GM12878 (cell line): ENCODE measurements around the gene KLK8. TPM values are rescaled to one million over a fixed set of nuclear protein-coding genes. Genes with fewer than 3 reads are reported as not detected.

Source experiments
- ATAC-seq: fragments of 200-7000 bp; cut with Tn5 transposase; 3 replicates; pipeline ENCODE4 v1.9.1; 2020; ENCODE audit warnings: mild to moderate bottlenecking, moderate library complexity
- BruUV-seq: library from RNA; stranded (reverse); fragments of 400-500 nt; replicated peaks from 2 replicates; lab custom pipeline; 2021; lab: Mats Ljungman, UMichigan
- CTCF ChIA-PET: fragments of 300-600 bp; sonication (Branson Sonifier 250); formaldehyde crosslinking; extraction: SDS; loops from one replicate; lab custom pipeline; 2021; ENCODE audit warnings: inconsistent platforms; lab: Yijun Ruan, JAX
- POLR2A ChIA-PET: fragments of 350-600 bp; formaldehyde crosslinking; extraction: SDS; loops from one replicate; lab custom pipeline; 2021; ENCODE audit warnings: inconsistent platforms; lab: Charles Lee
- RAD21 ChIA-PET: fragments of 300-600 bp; sonication (Branson Sonifier 250); formaldehyde crosslinking; loops from one replicate; lab custom pipeline; 2023; ENCODE audit warnings: antibody characterized with exemption; ENCODE audit not compliant: unreplicated experiment; lab: Charles Lee
- SMC1A ChIA-PET: fragments of 300-600 bp; sonication (Branson Sonifier 250); formaldehyde crosslinking; loops from one replicate; lab custom pipeline; 2023; ENCODE audit not compliant: unreplicated experiment, uncharacterized antibody; lab: Charles Lee
- DNase-seq: peaks from one replicate; pipeline ENCODE4 v3.0.0-alpha.2; 2011; ENCODE audit warnings: low read depth, low spot score
- FAIRE-seq: peaks from 3 replicates; lab custom pipeline; 2011; peaks lifted over from hg19 to GRCh38; lab: Jason Lieb, UNC
- H2AFZ ChIP-seq: 2 replicates; pipeline ENCODE4 v1.6.0; 2011; ENCODE audit warnings: low read depth, low read length, control low read depth; ENCODE audit not compliant: control insufficient read depth
- H3K27ac ChIP-seq: 2 replicates; pipeline ENCODE4 v1.5.1; 2011; ENCODE audit warnings: control low read depth; ENCODE audit not compliant: control insufficient read depth, insufficient read depth
- H3K27me3 ChIP-seq, 2 experiments: replicated peaks in 1 of 2; 2 replicates each; pipeline versions ENCODE4 v1.6.0 to v1.6.1; 2011; ENCODE audit warnings: low read length in 1 of 2; ENCODE audit not compliant: control insufficient read depth in 2 of 2, insufficient read depth in 2 of 2
- H3K36me3 ChIP-seq, 2 experiments: 2 replicates each; pipeline ENCODE4 v1.5.1; 2011; ENCODE audit warnings: low read length in 1 of 2; ENCODE audit not compliant: control insufficient read depth in 2 of 2, insufficient read depth in 2 of 2
- H3K4me1 ChIP-seq: 2 replicates; pipeline ENCODE4 v1.6.1; 2011; ENCODE audit warnings: mild to moderate bottlenecking, low read length, moderate library complexity, mixed read lengths; ENCODE audit not compliant: control insufficient read depth, insufficient read depth
- H3K4me2 ChIP-seq: 2 replicates; pipeline ENCODE4 v1.6.0; 2011; ENCODE audit warnings: control low read depth; ENCODE audit not compliant: control insufficient read depth, insufficient read depth
- H3K4me3 ChIP-seq: fragments of 200-600 bp; sonication (generic); 2 replicates; pipeline ENCODE4 v1.5.1; 2016
- H3K79me2 ChIP-seq: 2 replicates; pipeline ENCODE4 v1.6.0; 2011; ENCODE audit warnings: low read length; ENCODE audit not compliant: control insufficient read depth, insufficient read depth
- H3K9ac ChIP-seq: 2 replicates; pipeline ENCODE4 v1.8.0; 2011; ENCODE audit warnings: low read length, control low read depth, mixed read lengths; ENCODE audit not compliant: control insufficient read depth, insufficient read depth
- H3K9me3 ChIP-seq: replicated peaks from 3 replicates; pipeline ENCODE4 v1.5.1; 2011; ENCODE audit warnings: mild to moderate bottlenecking, low read length; ENCODE audit not compliant: control insufficient read depth, insufficient read depth
- H4K20me1 ChIP-seq: 2 replicates; pipeline ENCODE4 v1.6.0; 2011; ENCODE audit not compliant: control insufficient read depth, insufficient read depth
- CREM ChIP-seq: IDR thresholded peaks from 2 replicates; pipeline ENCODE4 v1.6.1; 2014; ENCODE audit warnings: antibody characterized with exemption, low read depth
- EP300 ChIP-seq, 2 experiments: fragments of 150-350 bp in 1 of 2; IDR thresholded peaks; 2 replicates each; pipeline ENCODE4 v1.6.1; 2011 to 2012; ENCODE audit warnings: low read depth in 2 of 2, low read length in 2 of 2, borderline replicate concordance in 1 of 2, improper control_type of control experiment in 1 of 2, inconsistent platforms in 1 of 2; ENCODE audit not compliant: control insufficient read depth in 1 of 2
- IRF4 ChIP-seq: IDR thresholded peaks from 2 replicates; pipeline ENCODE4 v1.6.1; 2011; ENCODE audit warnings: low read depth, low read length
- NBN ChIP-seq: fragments of 450-650 bp; IDR thresholded peaks from 2 replicates; pipeline ENCODE4 v1.6.1; 2016
- NFIC ChIP-seq: IDR thresholded peaks from 2 replicates; pipeline ENCODE4 v1.6.1; 2012; ENCODE audit warnings: low read depth, mild to moderate bottlenecking, inconsistent platforms, low read length, moderate library complexity
- ZBTB11 ChIP-seq: fragments of 450-650 bp; formaldehyde crosslinking; IDR thresholded peaks from 2 replicates; pipeline ENCODE4 v1.5.0; 2022; ENCODE audit warnings: mild to moderate bottlenecking, missing genetic modification characterization
- WGBS: methylation state at CpG from one replicate; pipeline ENCODE4 v1.1.6; 2016; ENCODE audit warnings: low lambda C conversion rate; ENCODE audit not compliant: insufficient replicate concordance, insufficient coverage; ENCODE audit errors: missing lambda C conversion rate; 5-methylcytosine and 5-hydroxymethylcytosine counted together
- in situ Hi-C: fragments of 300-500 bp; cut with MboI; formaldehyde crosslinking; loops from 9 replicates; pipeline ENCODE4 v1.14.3; 2018; ENCODE audit warnings: mixed read lengths
- intact Hi-C: fragments of 100-400 bp; cut with micrococcal nuclease; formaldehyde crosslinking; loops from one replicate; pipeline ENCODE4 v1.14.2; 2022; ENCODE audit not compliant: unreplicated experiment
- polyA plus RNA-seq, 11 experiments: library from polyadenylated mRNA; depleted of rRNA in 4 of 11; unstranded in 6 of 11; stranded (reverse) in 5 of 11; fragments of >200 nt; fragmentation: Nextera tagmentation in 4 of 11; fragmentation: Illumina TruSeq in 1 of 11; extraction: Ambion mirVana in 4 of 11; extraction: Trizol in 1 of 11; gene quantifications; 1 replicate in 1 of 11; 2 replicates in 10 of 11; pipeline versions ENCODE4 v1.2.1 to v1.2.3, GENCODE V29; 2011 to 2016; ENCODE audit warnings: inconsistent platforms in 2 of 11, missing spikeins in 2 of 11, low read depth in 1 of 11
- total RNA-seq, 4 experiments: library from RNA; depleted of rRNA in 3 of 4; stranded (reverse); fragments of >200 nt in 3 of 4; fragmentation: Illumina TruSeq in 1 of 4; extraction: Trizol in 1 of 4; gene quantifications; 2 replicates each; pipeline versions ENCODE4 v1.2.1 to v1.2.3, GENCODE V29; 2013 to 2021

The KLK8 gene
- total and polyA plus RNA-seq, 10 of the 15 experiments (the other 5 are each of a cell fraction or from before 2014, with no cell fraction given) = not detected

GRCh38 chr19:51024924-51025323, 23.5 kb upstream of the KLK8 start:
- FAIRE-seq = no peak
- CTCF ChIA-PET = interaction anchor here (0.7 kb wide), 1 partner anchor 53 kb away, joined by 3 read pairs; no protein-coding TSS in a partner anchor
- in situ Hi-C loops = no loop called here
- RAD21 ChIA-PET = no interaction called here
- DNase-seq = no peak
- H3K36me3 ChIP-seq = no peaks in the 10 kb centered on the region
- no peak for TF ChIP-seq EP300 (IDR thresholded peaks at IDR 0.05; ENCODE audit: borderline replicate concordance in 1 of 2, control insufficient read depth in 1 of 2, low read depth in 2 of 2, low read length in 2 of 2)
- no peak for TF ChIP-seq ZBTB11 (CRISPR knock-in tag)
- TF ChIP-seq NBN = no peak
- no peak for TF ChIP-seq IRF4
- TF ChIP-seq CREM = no peak
- no peak for TF ChIP-seq NFIC
- TF ChIP-seq, all 136 proteins: peak for 0
- no peak overlapping the region for H3K27ac ChIP-seq
- intact Hi-C loops = no loop called here
- no peak overlapping the region for H3K4me2 ChIP-seq
- SMC1A ChIA-PET = no interaction called here
- H3K27me3 ChIP-seq = no peaks in the 10 kb centered on the region; a peak in 1 of 4 replicates
- no peaks in the 10 kb centered on the region for H3K9me3 ChIP-seq
- no peak overlapping the region for H3K4me3 ChIP-seq
- 15% methylated on average over 5 of the region's 5 CpGs for WGBS
- no TSS peak for BruUV-seq
- POLR2A ChIA-PET = no interaction called here
- H4K20me1 ChIP-seq = no peaks in the 10 kb centered on the region
- no peak overlapping the region for H2AFZ ChIP-seq
- no peak for ATAC-seq
- no peaks in the 10 kb centered on the region for H3K79me2 ChIP-seq
- no peaks in the 10 kb centered on the region for H3K4me1 ChIP-seq
- H3K9ac ChIP-seq = no peak overlapping the region
